ENCODE data around the gene YPEL5.
A peak's percentile ranks its signal among the peaks of the same experiment; 100 is the strongest.

The YPEL5 gene

GRCh38 chr2:30115141-30115980 lies 31.4 kb upstream of the YPEL5 start:
- DNase-seq (ENCODE audit: low read depth) = peak; percentile 80
- H3K4me3 ChIP-seq (ENCODE audit: low read length) = no peak overlapping the region
- TF ChIP-seq CTCF (IDR thresholded peaks at IDR 0.05; ENCODE audit: insufficient read depth, low read depth, low read length, missing control alignments) = peak; percentile 98

- no peak for TF ChIP-seq CTCF (IDR thresholded peaks at IDR 0.05; ENCODE audit: insufficient read depth, low read depth, low read length, missing control alignments)
- no peak for DNase-seq (ENCODE audit: low read depth)
- no peak overlapping the region for H3K4me3 ChIP-seq (ENCODE audit: low read length)
Observed at GRCh38 chr2:30115981-30116285, 30.9 kb upstream of the YPEL5 start.

GRCh38 chr2:30122362-30122761 lies 24.4 kb upstream of the YPEL5 start:
- no peak for DNase-seq (ENCODE audit: low read depth)
- TF ChIP-seq CTCF (IDR thresholded peaks at IDR 0.05; ENCODE audit: insufficient read depth, low read depth, low read length, missing control alignments) = no peak
- no peak overlapping the region for H3K4me3 ChIP-seq (ENCODE audit: low read length)

- no peak overlapping the region for H3K4me3 ChIP-seq (ENCODE audit: low read length)
- TF ChIP-seq CTCF (IDR thresholded peaks at IDR 0.05; ENCODE audit: insufficient read depth, low read depth, low read length, missing control alignments) = no peak
- DNase-seq (ENCODE audit: low read depth) = peak; percentile 64
Observed at GRCh38 chr2:30127016-30127893, 19.6 kb upstream of the YPEL5 start.

- no peak for DNase-seq (ENCODE audit: low read depth)
- H3K4me3 ChIP-seq (ENCODE audit: low read length) = no peak overlapping the region
- no peak for TF ChIP-seq CTCF (IDR thresholded peaks at IDR 0.05; ENCODE audit: insufficient read depth, low read depth, low read length, missing control alignments)
Observed at GRCh38 chr2:30134582-30134981, 12.2 kb upstream of the YPEL5 start.

- no peak for DNase-seq (ENCODE audit: low read depth)
- TF ChIP-seq CTCF (IDR thresholded peaks at IDR 0.05; ENCODE audit: insufficient read depth, low read depth, low read length, missing control alignments) = no peak
Observed at GRCh38 chr2:30135541-30135940, 11.3 kb upstream of the YPEL5 start.

More at GRCh38 chr2:30135541-30135940, 11.3 kb upstream of the YPEL5 start:
- H3K4me3 ChIP-seq (ENCODE audit: low read length) = no peak overlapping the region
